Stimulated activated CD4-positive, alpha-beta T cell treated with anti-CD3 and anti-CD28 coated beads, Interleukin-15, amount 100 ng/mL, for 48 hours (primary cell): ENCODE results near the gene PKNOX2.

Experiments used
- DNase-seq, 2 donors: peaks; one replicate each; pipeline ENCODE4 v3.0.0-alpha.2; 2020; ENCODE audit warnings: low read depth in 2 of 2

Gene PKNOX2

DNA sequence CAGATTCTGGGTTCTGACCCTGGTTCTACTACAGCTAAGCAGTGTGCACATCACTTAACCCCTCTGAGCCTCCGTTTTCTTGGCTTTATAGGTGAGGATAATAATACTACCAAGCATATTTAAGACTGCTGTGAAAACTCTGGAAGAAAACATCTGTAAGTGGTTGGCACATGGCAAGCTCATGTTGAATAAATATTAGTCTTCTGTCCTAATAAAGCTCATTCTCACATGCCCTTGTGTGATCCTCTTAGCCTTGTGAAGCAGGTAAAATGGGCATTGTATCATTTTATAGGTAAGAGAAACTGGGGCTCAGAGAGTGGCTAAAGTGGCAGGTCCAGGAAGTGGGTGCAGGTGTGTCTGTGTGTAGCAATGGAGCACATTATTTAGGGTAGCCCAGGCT is 8.5 kb downstream of the PKNOX2 start:
- DNase-seq = no peak

DNA sequence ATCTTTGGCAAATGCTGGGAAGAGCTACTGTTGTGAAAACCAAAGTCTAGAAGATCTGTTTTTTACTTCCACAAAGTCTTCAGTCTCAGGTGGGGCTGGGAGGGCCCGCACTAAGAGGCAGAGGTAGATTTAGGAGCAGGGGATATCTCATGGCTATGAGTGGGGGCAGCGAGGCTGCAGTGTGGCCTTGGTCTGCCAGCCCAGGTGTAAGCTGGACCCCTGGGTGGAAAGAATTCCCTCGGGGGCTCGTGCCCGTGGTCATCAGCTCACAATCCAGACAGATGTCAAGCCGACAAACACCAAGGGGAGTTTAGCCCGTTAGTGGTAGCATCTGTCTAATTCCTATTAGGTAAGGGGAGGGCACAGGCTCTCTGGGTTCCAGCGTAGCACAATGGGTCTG is 9.0 kb downstream of the PKNOX2 start:
- no peak for DNase-seq

DNA sequence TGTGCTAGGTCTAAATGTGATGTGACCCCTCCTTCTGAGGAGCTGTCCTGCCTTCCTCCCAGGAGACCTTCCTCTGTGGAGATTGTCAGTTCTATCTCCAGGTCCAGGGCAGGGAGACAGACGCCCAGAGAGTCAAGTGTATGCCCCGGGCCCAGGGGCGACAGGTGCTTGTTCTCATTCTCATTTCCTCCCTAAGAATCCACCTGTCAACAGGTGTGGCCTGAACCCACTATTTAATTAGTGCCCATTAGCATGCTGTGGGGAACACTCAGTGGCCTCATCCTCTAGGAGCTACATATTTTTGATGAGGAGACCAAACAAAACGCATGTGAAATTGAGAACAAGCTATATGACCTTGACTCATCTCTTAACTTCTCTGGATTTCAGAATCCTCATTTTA is 9.5 kb downstream of the PKNOX2 start:
- no peak for DNase-seq

DNA sequence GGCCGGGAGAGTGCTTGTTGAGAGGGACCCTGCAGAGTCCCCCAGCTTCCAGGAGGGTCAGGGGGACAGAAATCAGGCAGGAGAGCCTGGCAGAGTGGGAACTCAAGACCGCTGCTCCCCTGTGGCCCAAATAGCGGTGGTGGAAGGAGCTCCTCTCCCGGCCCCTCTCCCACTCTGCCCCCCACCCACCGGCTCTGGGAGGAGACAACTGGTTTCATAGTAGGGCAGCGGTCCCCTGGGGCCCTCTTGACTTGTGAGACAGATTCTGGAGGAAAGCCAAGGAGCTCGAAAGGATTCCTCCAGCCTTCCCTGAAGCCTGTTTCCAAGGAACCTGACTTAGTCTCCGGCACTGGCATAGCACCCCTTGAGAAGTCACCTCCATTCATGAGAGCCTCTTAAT is 10.1 kb downstream of the PKNOX2 start:
- DNase-seq = no peak

DNA sequence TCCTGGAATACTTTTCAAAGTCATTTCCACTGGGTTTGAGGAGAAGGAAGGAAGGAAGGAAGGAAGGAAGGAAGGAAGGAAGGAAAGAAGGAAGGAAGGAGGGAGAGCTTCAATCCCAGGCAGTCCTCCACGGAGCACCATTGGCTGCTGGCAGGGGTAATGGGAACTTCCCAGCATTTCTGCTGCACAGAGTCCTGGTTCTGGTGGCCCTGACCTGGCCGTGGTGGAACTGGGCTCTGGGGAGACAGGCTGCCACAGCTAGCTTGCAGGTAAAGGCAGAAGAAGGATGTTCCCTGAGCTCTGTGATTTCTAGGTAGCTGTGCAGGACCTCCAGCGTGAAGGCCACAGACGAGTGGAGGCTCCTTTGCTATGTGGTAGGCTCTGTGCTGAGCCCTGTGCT is 10.6 kb downstream of the PKNOX2 start:
- no peak for DNase-seq

DNA sequence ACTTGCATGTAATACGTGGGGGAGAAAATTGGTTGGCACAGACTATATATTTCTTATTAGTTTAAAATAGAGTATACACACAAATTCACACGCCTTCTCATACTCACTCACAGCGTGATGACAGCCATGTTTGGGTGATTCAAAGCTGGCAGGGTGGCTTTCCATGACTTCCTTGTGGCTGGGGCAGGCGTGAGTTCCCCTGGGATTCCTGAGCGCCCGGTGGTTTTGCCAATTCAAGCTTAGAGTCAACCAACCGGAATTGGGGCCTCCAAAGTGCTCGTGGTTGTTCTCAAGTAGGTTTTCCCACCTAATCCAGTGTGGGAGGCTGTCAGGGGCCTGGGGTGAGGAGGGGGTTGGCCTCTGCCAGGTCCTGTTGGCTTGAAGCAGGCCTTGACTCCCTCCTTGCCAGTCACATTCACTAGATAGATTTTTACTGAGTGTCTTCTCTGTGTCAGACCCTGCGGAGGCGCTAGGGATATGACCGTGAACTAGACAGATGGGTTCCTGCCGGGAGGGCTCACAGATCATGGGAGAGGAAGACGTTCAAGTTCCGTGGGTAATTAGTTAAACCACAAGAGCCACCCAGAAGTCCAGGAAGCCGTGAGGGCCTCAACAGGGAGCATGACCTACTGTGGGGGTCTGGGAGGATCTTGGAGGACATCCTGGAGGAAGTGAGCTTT is 11.5 kb downstream of the PKNOX2 start:
- no peak for DNase-seq

DNA sequence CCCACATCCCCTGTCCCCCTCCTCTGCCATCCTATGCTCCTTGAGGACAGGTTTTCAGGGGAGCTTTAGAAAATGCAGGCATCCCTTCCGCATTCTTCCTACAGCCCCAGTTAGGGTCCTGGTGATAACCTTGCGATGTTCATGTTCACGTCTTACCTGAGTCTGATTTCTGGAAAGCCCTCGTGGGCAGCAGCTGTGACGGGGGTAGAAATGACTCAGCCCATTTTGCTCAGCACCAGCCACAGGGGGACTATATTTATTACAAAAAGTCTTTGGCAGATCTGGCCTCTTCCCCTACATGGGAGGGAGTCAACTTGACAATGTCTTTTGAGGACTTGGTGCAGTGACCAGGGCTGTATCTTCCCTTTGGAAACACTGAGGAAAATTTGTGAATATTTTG is 12.3 kb downstream of the PKNOX2 start:
- DNase-seq = no peak

DNA sequence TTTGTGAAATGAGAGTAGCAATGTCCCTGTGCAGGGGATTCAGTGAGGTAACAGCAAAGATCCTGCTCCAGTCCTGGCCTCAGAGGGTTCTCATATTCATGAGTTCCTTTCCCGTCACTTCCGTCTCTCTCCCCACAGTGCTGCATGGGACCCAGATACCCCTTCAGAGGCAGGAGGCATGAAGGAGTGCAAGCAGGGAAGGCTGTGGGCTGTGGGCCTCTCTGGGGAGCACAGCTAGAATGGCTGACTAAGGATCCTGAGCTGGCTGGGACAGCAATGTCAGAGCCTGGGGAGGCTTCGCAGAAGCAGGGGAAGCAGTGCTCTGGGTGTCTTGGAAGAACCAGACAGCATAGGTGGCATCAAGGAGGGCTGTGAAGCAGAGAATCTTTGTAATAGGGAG is 13.0 kb downstream of the PKNOX2 start:
- DNase-seq = no peak

DNA sequence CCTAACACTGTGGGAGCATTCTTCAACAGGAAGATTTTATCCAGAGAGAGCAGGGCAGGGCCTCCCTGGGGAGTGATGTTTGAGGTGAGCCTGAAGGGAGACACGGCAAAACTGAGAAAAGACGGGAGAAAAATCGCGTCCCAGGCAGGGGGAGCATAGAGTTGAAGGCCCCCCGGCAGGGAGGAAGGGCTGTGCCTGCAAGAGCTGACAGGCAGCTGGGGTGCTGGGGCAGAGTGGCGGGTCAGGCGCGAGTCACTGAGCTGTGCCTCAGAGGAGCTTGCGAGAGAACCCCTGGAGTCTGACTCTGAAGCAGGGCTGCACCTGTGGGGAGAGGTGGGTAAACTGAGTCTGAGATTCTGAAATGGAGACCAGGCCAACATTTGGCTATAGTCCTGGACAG is 14.8 kb downstream of the PKNOX2 start:
- no peak for DNase-seq

DNA sequence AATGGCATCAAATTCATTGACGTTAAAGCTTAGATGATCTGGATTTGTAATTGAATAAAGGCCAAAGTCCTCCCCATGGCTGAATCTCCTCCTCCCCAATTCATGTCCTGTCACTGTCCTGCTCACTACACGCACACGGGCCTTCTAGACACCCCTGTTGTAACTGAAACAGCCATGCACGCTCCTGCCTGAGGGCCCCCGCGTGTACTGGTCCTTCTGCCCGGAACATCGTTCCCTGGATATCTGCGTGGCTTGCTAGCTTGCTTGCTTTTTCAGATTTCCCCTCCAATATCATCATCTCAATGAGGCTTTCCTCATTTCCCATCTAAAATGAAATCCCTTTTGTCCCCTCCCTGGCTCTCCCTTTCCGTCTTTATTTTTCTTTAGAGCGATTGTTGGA is 15.3 kb downstream of the PKNOX2 start:
- DNase-seq = no peak

DNA sequence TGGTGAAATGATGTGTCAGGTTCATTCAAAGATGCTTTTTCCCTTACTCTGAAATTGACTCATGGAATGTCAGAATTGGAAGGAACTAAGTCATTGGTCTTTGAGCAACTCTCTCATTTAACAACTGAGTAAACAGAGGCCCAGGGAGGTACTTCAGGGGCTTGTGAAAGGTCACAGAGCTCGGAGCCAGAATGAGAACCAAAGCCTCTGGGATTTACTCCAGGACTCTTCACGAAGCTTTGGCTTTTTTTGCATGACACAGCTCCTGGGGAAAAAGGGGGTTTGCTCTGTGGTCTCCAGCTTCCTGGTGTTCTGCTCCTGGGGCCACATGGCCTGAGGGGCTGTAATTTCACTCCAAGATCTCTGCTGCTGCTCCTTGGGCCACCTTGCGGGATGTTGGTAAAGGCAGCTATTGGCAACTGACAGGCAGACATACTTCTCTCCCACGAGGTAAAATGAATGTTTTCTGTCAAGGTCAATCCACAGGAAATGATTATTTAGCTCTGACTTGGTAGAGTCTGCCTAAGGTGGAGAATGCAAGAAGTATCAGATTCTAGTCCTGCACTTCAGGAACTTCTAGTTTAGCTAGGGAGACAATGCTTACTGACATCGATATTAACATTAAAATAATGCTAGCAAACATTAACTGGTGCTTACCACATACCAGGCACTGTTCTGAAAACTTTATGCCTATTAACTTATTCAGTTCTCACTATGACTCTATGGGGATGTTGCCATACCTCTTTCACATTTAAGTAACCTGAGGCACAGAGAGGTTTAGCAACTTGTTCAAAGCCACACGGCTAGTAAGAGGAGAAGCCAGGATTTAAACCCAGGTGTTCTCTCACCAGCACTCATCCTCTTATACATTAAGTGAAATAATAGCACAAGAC is 16.1 kb downstream of the PKNOX2 start:
- DNase-seq = no peak

DNA sequence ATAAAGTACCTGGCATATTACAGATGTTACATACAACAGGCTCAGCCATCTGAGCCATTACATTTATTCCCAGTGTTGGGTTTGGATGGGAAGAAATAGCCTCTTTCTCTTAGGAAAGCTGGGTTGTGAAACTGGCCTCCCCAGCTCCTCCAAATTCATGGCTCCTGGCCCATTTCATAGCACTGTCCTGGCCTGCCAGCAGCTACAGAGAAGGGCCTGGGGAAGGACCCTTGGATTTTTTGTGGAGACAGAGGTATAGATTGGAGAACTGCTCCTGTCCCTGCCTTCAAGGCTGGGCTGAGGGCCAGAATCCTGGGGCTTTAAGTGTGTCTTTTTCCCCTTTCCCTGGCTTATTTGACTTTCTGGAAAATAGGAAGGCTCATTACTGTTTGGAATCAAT is 18.0 kb downstream of the PKNOX2 start:
- DNase-seq = no peak

DNA sequence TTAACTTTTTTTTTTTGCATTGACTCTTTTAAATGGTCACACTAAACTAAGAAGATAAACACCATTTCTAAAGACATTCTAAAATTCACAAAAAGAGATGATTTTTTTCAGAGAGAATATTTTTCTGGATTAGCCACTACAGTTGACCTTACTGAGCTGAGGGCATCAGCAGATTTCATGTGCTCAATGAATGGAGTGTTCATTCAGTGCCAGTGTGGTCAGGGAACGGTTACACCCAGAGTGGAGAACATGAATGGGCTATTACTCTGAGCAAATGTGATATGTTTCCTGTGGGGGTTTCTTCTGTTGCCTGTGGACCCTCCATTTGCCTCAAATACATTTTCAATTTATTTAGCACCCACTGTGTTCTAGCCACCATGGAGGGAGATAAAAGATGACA is 19.1 kb downstream of the PKNOX2 start:
- no peak for DNase-seq

DNA sequence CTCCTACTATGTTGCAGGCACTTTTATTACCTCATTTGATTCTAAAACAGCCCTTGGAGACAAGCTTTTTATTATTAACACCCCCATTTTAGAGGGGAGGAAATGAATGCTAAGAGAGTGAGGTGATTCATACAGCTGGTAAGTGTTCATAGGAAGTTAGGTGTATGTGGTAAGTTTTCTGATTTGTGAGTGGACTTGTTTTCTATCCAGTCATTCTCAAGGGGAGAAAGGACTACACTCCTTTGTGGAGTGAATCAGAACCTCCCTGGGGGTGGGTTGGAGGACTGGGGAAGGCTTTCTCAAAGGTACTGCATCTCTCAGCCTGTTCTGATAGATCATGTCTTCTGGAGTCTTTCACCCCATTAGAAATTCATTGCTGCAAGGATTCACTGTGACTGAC is 23.5 kb downstream of the PKNOX2 start:
- DNase-seq = no peak

DNA sequence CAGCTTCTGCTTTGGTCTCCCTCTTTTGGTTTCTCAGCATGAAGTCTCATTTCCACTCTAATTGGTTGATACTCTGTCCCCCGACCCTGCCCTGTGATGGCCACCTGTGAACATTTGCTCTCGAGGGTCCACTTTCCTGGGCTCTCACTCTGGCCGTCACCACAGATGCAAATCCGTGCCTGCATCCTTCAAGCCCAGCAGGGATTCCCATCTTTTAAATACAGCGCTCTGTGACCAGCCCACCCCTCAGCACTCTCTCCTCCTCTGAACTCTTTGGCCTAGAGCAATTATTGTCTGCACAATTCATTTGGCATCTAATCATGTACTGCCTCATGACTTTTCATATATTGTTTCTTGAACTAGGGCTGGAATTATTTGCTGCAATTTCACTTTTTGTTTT is 26.0 kb downstream of the PKNOX2 start:
- no peak for DNase-seq

DNA sequence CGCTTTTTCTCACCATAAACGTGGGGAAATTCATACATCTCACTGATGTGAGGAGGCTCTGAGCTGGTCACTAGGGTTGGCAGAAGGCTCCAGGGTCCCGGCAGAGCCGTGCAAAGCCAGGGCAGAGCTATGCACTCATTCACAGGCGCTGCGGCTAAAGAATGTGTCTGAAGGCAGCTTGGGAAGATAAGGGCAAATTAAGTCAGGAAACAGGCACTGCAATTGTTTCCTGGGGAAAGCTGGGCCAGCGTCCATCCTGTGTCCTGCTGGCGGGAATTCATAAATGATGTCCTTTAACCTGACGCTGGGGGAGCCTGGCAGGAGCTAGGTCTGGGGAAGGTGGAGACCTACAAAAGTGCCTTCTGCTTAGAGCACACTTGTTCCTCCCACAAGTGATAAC is 27.6 kb downstream of the PKNOX2 start:
- no peak for DNase-seq

DNA sequence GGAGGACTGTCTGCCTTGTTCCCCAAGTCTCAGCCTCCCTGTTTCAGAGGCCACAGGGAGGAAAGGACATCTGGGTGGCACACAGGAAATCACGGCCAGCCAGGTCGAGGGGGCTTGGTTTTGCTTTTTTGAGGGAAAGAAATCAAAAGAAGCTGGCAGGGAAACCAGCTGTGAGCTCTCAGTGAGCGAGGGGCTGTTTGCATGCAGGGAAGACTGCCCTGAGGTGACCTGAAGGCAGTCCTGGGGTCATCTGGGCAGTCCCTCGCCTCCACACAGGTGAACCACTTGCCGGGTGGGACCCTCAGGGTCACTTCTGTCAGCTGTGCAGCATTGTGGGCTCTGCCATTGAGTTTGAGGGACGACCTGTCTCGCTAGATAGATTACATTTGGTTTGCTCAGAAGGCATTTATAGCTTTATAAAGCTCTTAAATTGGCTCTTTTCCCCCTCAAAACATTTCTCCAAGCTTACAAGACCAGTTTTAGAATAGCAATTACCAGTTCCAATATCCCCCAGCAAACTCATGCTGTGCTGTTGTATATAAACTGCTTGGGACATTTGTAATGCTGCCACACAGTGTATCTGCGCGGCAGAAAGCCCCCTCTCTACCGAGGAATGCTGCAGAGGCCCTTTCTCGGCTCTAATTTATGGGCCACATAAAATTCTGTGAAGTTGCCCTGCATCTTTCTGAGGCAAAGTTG is 28.3 kb downstream of the PKNOX2 start:
- no peak for DNase-seq

DNA sequence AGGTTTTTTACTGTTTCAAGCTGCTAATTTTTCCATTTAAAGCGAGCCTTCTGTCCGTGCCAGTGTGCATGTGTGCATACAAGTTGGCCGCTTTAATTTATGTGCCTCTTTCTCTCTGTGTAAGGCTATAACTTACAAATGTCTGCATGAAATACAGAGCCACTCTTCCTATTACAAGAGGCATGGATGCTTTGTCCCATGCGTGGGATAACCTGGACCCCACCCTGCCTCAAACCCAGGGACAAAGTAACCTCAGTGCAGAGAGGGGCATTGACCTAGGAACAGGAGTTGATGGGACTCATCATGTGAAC is 28.8 kb downstream of the PKNOX2 start:
- no peak for DNase-seq

DNA sequence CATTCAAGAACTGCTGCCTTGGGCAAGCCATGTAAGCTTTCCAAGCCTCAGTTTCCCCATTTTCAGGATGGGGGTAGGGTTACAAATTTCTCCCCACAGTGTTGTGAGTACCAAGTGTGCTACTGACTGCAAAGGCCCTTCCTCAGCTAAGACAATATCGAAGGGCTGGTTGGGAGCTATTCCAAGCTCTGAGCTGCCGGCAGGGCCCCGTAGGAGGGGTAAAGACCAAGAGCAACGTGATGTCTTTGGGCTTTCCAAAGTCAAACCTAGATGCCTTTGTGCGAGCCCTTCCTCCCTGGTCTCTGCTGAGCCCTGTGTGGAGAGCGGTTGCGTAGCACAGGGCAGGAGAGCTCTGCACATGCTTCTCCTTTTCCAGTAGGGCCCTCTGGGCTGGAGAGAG is 29.3 kb downstream of the PKNOX2 start:
- no peak for DNase-seq

DNA sequence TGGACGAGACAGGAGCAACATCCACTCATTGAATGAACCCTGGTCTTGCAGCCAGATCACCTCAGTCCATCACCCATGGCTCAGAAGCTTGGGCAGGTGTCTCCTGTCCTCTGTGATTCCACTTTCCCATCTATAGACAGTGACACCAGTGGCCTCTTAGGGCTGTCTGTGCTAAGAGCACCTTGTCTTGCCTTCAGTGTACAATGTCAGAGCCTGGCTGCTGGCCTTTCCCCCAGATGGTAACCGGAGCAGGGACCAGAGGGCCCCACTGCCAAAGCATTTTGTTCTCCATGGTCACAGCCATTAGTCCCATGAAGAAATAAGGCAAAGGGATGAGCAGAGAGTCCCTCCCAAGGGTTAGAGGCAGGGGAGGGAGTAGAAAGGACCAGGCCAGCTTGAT is 35.4 kb downstream of the PKNOX2 start:
- DNase-seq = no peak

DNA sequence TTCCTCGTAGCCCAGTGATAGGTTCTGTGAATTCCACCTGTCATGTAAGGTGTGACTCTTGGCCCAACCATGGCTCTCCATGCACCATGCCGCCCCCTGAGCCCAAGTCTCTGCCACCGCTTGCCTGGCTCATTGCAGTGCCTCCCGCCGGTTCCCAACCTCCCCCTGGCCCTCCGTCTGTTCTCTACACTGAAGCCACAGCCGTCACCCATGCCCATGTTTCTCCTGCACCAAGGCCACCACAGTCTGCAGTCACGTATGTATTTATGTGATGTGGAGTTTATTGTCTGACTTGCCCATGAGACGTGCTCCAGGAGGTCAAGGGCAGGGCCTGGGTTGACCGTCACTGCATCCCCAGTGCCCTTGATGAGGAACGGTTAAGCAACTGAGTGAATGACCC is 35.9 kb downstream of the PKNOX2 start:
- no peak for DNase-seq

DNA sequence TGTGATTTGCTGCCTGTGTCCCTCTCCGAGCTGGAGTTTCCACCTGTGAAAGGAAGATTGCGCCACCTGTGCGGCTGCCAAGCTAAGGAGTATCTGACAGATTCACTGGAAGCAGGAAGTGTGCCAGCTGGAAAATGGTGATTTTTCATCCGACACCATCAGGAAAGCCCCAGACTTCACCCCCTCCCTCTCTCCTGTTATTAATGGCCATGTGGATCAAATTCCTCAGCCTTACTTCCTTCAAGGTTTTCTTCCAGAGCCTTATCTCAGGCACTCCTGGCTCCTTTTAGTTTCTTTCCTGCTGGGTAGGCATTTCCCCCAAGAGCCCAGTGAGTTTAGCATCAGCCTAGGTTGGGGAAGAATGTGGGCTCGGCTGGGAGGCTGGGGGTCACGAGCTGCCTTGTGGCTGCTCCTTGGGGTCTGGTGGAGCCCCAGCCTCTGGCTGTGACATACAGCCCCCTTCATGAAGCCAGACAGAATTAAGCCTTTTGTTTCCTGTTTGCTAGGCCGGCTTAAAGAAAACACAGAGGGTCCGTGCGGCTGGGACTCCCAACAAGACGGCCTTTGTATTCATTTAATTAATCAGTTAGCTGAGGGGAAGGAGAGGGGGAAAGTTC is 37.1 kb downstream of the PKNOX2 start:
- DNase-seq = no peak
